Liver (tissue), 9 donors: Measurements from ENCODE around the gene MCF2L2. TPM values are rescaled to one million over a fixed set of nuclear protein-coding genes. Genes with fewer than 3 reads are reported as not detected.

ENCODE experiments used
- DNase-seq: peaks from one replicate; pipeline ENCODE4 v3.0.0-alpha.2; 2017; ENCODE audit warnings: low spot score
- H3K27ac ChIP-seq, 2 donors: one replicate each; pipeline ENCODE4 v1.7.0; 2013; ENCODE audit warnings: inconsistent platforms in 2 of 2, low read length in 2 of 2, control low read depth in 1 of 2, low read depth in 1 of 2, mild to moderate bottlenecking in 1 of 2
- H3K27me3 ChIP-seq, 4 donors: one replicate each; pipeline versions ENCODE4 v1.6.1 to v1.7.0; 2013; ENCODE audit warnings: low read length in 3 of 4, inconsistent platforms in 1 of 4, mild to moderate bottlenecking in 1 of 4, moderate library complexity in 1 of 4; ENCODE audit not compliant: control insufficient read depth in 4 of 4, insufficient read depth in 4 of 4
- H3K36me3 ChIP-seq, 4 donors: one replicate each; pipeline versions ENCODE4 v1.6.1 to v1.7.0; 2013; ENCODE audit warnings: low read length in 3 of 4, mild to moderate bottlenecking in 3 of 4, low read depth in 1 of 4, moderate library complexity in 1 of 4; ENCODE audit not compliant: control insufficient read depth in 4 of 4, insufficient read depth in 3 of 4
- H3K4me1 ChIP-seq, 4 donors: one replicate each; pipeline versions ENCODE4 v1.6.1 to v1.7.0; 2013; ENCODE audit warnings: low read length in 3 of 4, mild to moderate bottlenecking in 3 of 4, moderate library complexity in 1 of 4; ENCODE audit not compliant: control insufficient read depth in 4 of 4, insufficient read depth in 4 of 4
- H3K4me3 ChIP-seq, 3 donors: one replicate each; pipeline versions ENCODE4 v1.6.1 to v1.7.0; 2013; ENCODE audit warnings: low read length in 3 of 3, control low read depth in 1 of 3, low read depth in 1 of 3, mild to moderate bottlenecking in 1 of 3
- H3K9ac ChIP-seq, 2 donors: one replicate each; pipeline ENCODE4 v1.7.0; 2013; ENCODE audit warnings: low read length in 2 of 2, mild to moderate bottlenecking in 2 of 2, moderate library complexity in 2 of 2, control low read depth in 1 of 2, low read depth in 1 of 2
- H3K9me3 ChIP-seq, 4 donors: one replicate each; pipeline versions ENCODE4 v1.6.1 to v1.7.0; 2013; ENCODE audit warnings: low read length in 3 of 4; ENCODE audit not compliant: control insufficient read depth in 4 of 4
- ATF3 ChIP-seq: IDR thresholded peaks from 2 replicates; pipeline ENCODE4 v1.6.1; 2016; ENCODE audit warnings: antibody characterized with exemption
- EGR1 ChIP-seq, 2 donors: IDR thresholded peaks; 2 replicates each; pipeline ENCODE4 v1.6.1; 2016 to 2018; ENCODE audit warnings: antibody characterized with exemption in 2 of 2, low read depth in 2 of 2
- FOXA1 ChIP-seq: IDR thresholded peaks from 2 replicates; pipeline ENCODE4 v1.6.1; 2016; ENCODE audit warnings: antibody characterized with exemption
- GABPA ChIP-seq, 2 donors: IDR thresholded peaks in 1 of 2; conservative IDR thresholded peaks in 1 of 2; 2 replicates each; pipeline ENCODE4 v1.6.1; 2016; ENCODE audit warnings: antibody characterized with exemption in 2 of 2, mild to moderate bottlenecking in 1 of 2, moderate library complexity in 1 of 2
- HNF4A ChIP-seq, 2 donors: conservative IDR thresholded peaks; 2 replicates each; pipeline ENCODE4 v1.6.1; 2016; ENCODE audit warnings: antibody characterized with exemption in 2 of 2, mild to moderate bottlenecking in 2 of 2
- HNF4G ChIP-seq: IDR thresholded peaks from 2 replicates; pipeline ENCODE4 v1.6.1; 2016; ENCODE audit warnings: antibody characterized with exemption
- JUND ChIP-seq, 2 donors: IDR thresholded peaks; 2 replicates each; pipeline ENCODE4 v1.6.1; 2016; ENCODE audit warnings: antibody characterized with exemption in 2 of 2
- MAX ChIP-seq: IDR thresholded peaks from 2 replicates; pipeline ENCODE4 v1.6.1; 2016; ENCODE audit warnings: antibody characterized with exemption
- NR2F2 ChIP-seq: IDR thresholded peaks from 2 replicates; pipeline ENCODE4 v1.6.1; 2016; ENCODE audit warnings: antibody characterized with exemption
- RAD21 ChIP-seq, 2 donors: IDR thresholded peaks; 2 replicates each; pipeline ENCODE4 v1.6.1; 2016; ENCODE audit warnings: antibody characterized with exemption in 2 of 2, mild to moderate bottlenecking in 2 of 2
- RXRA ChIP-seq, 2 donors: IDR thresholded peaks; 2 replicates each; pipeline ENCODE4 v1.6.1; 2017 to 2018; ENCODE audit warnings: antibody characterized with exemption in 2 of 2, mild to moderate bottlenecking in 1 of 2
- SP1 ChIP-seq: IDR thresholded peaks from 2 replicates; pipeline ENCODE4 v1.6.1; 2018; ENCODE audit warnings: antibody characterized with exemption, mild to moderate bottlenecking
- TAF1 ChIP-seq: conservative IDR thresholded peaks from 2 replicates; pipeline ENCODE4 v1.6.1; 2016; ENCODE audit warnings: antibody characterized with exemption, mild to moderate bottlenecking
- YY1 ChIP-seq: IDR thresholded peaks from 2 replicates; pipeline ENCODE4 v1.6.1; 2016; ENCODE audit warnings: antibody characterized with exemption, mild to moderate bottlenecking
- WGBS: extraction: QIAGEN DNeasy Blood & Tissue Kit; methylation state at CpG from one replicate; pipeline ENCODE4 v1.1.7; 2013; 5-methylcytosine and 5-hydroxymethylcytosine counted together
- polyA plus RNA-seq, 2 donors: library from polyadenylated mRNA; stranded (reverse) in 1 of 2; unstranded in 1 of 2; fragments of 200-250 nt in 1 of 2; fragments of >200 nt in 1 of 2; fragmentation: Nextera tagmentation in 1 of 2; extraction: Ambion mirVana in 1 of 2; gene quantifications; one replicate each; pipeline versions ENCODE4 v1.2.1 to v1.2.3, GENCODE V29; 2013 to 2015
- total RNA-seq, 2 donors: library from RNA; depleted of rRNA; stranded (reverse); fragments of >200 nt; gene quantifications; one replicate each; pipeline ENCODE4 v1.2.3, GENCODE V29; 2014
- TF ChIP-seq, protein P1 (sequence below): fragments of 150-350 bp; IDR thresholded peaks from 2 replicates; pipeline ENCODE4 v1.5.1; 2017; ENCODE audit warnings: improper control_type of control experiment, low read depth, low read length; ENCODE audit not compliant: missing input control
- TF ChIP-seq, protein P2 (sequence below): IDR thresholded peaks from 2 replicates; pipeline ENCODE4 v1.6.1; 2016; ENCODE audit warnings: antibody characterized with exemption, mild to moderate bottlenecking
- TF ChIP-seq, protein P3 (sequence below): IDR thresholded peaks from 2 replicates; pipeline ENCODE4 v1.6.1; 2016; ENCODE audit warnings: antibody characterized with exemption
- donor health status: healthy.
- donor health status: healthy.
- donor health status: healthy.
- donor health status: healthy.
- donor health status: healthy.

Gene MCF2L2
- total and polyA plus RNA-seq, 4 donors: 0.02 to 0.47 (median 0.17) TPM; not detected in 1

DNA sequence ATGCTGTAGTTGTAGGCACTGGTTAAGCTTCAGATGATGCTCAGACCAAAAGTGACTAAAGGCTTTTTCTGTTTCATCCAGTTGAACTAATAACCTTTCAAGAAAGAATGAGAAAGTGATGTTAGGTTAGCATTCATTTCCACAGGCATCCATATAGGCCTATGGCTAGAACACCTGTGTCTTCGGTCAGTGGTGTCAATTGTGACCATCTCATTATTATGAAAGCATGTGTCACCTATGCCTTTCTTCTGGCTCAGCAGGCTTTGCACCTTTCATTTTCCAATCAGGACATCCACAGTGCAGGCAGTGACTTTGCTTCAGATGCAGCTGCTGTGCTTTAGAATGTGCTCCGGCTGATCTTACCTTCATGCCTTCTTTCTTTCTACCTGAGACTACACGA, 117.5 kb downstream of the MCF2L2 start:
- H3K9me3 ChIP-seq: no peaks in the 10 kb centered on the region

More for the DNA sequence above, 117.5 kb downstream of the MCF2L2 start:
- H3K9ac ChIP-seq: no peak overlapping the region
- no peaks in the 10 kb centered on the region for H3K27me3 ChIP-seq
- WGBS: 96% methylated on average over 3 of the region's 3 CpGs
- TF ChIP-seq FOXA1: no peak
- TF ChIP-seq, protein P1, sequence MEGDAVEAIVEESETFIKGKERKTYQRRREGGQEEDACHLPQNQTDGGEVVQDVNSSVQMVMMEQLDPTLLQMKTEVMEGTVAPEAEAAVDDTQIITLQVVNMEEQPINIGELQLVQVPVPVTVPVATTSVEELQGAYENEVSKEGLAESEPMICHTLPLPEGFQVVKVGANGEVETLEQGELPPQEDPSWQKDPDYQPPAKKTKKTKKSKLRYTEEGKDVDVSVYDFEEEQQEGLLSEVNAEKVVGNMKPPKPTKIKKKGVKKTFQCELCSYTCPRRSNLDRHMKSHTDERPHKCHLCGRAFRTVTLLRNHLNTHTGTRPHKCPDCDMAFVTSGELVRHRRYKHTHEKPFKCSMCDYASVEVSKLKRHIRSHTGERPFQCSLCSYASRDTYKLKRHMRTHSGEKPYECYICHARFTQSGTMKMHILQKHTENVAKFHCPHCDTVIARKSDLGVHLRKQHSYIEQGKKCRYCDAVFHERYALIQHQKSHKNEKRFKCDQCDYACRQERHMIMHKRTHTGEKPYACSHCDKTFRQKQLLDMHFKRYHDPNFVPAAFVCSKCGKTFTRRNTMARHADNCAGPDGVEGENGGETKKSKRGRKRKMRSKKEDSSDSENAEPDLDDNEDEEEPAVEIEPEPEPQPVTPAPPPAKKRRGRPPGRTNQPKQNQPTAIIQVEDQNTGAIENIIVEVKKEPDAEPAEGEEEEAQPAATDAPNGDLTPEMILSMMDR: no peak
- TF ChIP-seq HNF4A (conservative IDR thresholded peaks at IDR 0.05): no peak
- TF ChIP-seq RAD21 (IDR thresholded peaks at IDR 0.05): no peak
- TF ChIP-seq MAX: no peak
- no peak for TF ChIP-seq SP1
- TF ChIP-seq JUND (IDR thresholded peaks at IDR 0.05): no peak
- TF ChIP-seq EGR1 (IDR thresholded peaks at IDR 0.05; ENCODE audit: low read depth in 2 of 2): no peak
- TF ChIP-seq, protein P2, sequence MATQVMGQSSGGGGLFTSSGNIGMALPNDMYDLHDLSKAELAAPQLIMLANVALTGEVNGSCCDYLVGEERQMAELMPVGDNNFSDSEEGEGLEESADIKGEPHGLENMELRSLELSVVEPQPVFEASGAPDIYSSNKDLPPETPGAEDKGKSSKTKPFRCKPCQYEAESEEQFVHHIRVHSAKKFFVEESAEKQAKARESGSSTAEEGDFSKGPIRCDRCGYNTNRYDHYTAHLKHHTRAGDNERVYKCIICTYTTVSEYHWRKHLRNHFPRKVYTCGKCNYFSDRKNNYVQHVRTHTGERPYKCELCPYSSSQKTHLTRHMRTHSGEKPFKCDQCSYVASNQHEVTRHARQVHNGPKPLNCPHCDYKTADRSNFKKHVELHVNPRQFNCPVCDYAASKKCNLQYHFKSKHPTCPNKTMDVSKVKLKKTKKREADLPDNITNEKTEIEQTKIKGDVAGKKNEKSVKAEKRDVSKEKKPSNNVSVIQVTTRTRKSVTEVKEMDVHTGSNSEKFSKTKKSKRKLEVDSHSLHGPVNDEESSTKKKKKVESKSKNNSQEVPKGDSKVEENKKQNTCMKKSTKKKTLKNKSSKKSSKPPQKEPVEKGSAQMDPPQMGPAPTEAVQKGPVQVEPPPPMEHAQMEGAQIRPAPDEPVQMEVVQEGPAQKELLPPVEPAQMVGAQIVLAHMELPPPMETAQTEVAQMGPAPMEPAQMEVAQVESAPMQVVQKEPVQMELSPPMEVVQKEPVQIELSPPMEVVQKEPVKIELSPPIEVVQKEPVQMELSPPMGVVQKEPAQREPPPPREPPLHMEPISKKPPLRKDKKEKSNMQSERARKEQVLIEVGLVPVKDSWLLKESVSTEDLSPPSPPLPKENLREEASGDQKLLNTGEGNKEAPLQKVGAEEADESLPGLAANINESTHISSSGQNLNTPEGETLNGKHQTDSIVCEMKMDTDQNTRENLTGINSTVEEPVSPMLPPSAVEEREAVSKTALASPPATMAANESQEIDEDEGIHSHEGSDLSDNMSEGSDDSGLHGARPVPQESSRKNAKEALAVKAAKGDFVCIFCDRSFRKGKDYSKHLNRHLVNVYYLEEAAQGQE: no peak
- no peak for TF ChIP-seq RXRA (IDR thresholded peaks at IDR 0.05)
- no peak for TF ChIP-seq HNF4G
- no peak for TF ChIP-seq GABPA (IDR thresholded peaks at IDR 0.05 in 1 of 2, conservative IDR thresholded peaks at IDR 0.05 in 1 of 2)
- no peak for TF ChIP-seq YY1
- TF ChIP-seq, protein P3, sequence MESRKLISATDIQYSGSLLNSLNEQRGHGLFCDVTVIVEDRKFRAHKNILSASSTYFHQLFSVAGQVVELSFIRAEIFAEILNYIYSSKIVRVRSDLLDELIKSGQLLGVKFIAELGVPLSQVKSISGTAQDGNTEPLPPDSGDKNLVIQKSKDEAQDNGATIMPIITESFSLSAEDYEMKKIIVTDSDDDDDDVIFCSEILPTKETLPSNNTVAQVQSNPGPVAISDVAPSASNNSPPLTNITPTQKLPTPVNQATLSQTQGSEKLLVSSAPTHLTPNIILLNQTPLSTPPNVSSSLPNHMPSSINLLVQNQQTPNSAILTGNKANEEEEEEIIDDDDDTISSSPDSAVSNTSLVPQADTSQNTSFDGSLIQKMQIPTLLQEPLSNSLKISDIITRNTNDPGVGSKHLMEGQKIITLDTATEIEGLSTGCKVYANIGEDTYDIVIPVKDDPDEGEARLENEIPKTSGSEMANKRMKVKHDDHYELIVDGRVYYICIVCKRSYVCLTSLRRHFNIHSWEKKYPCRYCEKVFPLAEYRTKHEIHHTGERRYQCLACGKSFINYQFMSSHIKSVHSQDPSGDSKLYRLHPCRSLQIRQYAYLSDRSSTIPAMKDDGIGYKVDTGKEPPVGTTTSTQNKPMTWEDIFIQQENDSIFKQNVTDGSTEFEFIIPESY: no peak
- no peak for TF ChIP-seq ATF3
- TF ChIP-seq NR2F2: no peak
- TF ChIP-seq TAF1: no peak
- peaks cover 2 to 10% (median 6%) of the 10 kb centered on the region in 4 donors for H3K4me1 ChIP-seq
- no peaks in the 10 kb centered on the region for H3K36me3 ChIP-seq
- no peak overlapping the region for H3K27ac ChIP-seq
- no peak overlapping the region for H3K4me3 ChIP-seq
- no peak for DNase-seq
